Measurements from ENCODE around the gene PCDHA1.

Gene PCDHA1

DNA sequence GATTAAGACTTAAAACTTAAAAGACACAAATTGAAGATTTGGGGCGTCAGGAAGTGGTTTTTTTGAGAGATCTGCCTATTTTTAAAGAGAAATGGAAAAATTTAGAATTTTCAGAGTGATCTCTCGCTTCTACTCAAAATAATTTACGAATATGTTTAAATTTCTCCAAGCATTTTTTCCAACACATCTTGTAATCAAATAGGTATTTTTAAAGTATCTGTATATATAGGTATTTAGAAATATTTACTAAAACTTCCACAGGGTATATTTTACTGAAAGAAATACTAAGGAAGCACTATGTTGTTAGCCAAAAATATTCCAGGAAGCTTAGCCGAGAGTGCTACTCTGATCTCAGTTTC is 255.5 kb downstream of the PCDHA1 start:
- Histone ChIP-seq H3K4me3 (replicated peaks; ENCODE audit: low read depth, low read length) (no peak overlapping the region), H3K36me3 (ENCODE audit: control insufficient read depth, insufficient read depth, low read length) (no peaks in the 10 kb centered on the region), H3K27me3 (replicated peaks; ENCODE audit: control insufficient read depth, insufficient read depth, low read length) (no peaks in the 10 kb centered on the region)
- DNase-seq (ENCODE audit: extremely low read depth, insufficient read length): no peak
- TF ChIP-seq, protein P1, sequence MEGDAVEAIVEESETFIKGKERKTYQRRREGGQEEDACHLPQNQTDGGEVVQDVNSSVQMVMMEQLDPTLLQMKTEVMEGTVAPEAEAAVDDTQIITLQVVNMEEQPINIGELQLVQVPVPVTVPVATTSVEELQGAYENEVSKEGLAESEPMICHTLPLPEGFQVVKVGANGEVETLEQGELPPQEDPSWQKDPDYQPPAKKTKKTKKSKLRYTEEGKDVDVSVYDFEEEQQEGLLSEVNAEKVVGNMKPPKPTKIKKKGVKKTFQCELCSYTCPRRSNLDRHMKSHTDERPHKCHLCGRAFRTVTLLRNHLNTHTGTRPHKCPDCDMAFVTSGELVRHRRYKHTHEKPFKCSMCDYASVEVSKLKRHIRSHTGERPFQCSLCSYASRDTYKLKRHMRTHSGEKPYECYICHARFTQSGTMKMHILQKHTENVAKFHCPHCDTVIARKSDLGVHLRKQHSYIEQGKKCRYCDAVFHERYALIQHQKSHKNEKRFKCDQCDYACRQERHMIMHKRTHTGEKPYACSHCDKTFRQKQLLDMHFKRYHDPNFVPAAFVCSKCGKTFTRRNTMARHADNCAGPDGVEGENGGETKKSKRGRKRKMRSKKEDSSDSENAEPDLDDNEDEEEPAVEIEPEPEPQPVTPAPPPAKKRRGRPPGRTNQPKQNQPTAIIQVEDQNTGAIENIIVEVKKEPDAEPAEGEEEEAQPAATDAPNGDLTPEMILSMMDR (IDR thresholded peaks at IDR 0.05; ENCODE audit: insufficient read depth, low read length, poor library complexity, severe bottlenecking): no peak

DNA sequence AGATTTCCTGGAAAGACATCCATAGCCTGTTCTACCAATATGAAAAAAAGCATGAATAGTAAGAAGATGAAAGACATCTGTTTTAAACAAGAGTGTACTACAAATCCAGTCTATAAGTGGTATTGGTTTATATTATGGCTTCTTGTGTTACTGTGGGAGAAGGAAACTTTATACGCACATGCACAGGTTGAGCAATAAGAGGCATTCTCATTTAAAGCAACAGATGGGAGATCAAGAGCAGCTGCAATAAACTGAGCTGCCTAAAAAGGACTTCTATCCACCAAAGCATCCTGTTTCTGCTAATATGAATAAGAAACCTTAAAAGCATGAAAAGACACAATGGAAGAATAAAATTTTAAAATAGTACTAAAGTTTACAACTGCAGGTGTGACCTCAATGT is 256.6 kb downstream of the PCDHA1 start:
- TF ChIP-seq, protein P1 (IDR thresholded peaks at IDR 0.05; ENCODE audit: insufficient read depth, low read length, poor library complexity, severe bottlenecking): no peak
- Histone ChIP-seq H3K4me3 (replicated peaks; ENCODE audit: low read depth, low read length) (no peak overlapping the region), H3K27me3 (replicated peaks; ENCODE audit: control insufficient read depth, insufficient read depth, low read length) (no peaks in the 10 kb centered on the region), H3K36me3 (ENCODE audit: control insufficient read depth, insufficient read depth, low read length) (no peaks in the 10 kb centered on the region)
- no peak for DNase-seq (ENCODE audit: extremely low read depth, insufficient read length)

DNA sequence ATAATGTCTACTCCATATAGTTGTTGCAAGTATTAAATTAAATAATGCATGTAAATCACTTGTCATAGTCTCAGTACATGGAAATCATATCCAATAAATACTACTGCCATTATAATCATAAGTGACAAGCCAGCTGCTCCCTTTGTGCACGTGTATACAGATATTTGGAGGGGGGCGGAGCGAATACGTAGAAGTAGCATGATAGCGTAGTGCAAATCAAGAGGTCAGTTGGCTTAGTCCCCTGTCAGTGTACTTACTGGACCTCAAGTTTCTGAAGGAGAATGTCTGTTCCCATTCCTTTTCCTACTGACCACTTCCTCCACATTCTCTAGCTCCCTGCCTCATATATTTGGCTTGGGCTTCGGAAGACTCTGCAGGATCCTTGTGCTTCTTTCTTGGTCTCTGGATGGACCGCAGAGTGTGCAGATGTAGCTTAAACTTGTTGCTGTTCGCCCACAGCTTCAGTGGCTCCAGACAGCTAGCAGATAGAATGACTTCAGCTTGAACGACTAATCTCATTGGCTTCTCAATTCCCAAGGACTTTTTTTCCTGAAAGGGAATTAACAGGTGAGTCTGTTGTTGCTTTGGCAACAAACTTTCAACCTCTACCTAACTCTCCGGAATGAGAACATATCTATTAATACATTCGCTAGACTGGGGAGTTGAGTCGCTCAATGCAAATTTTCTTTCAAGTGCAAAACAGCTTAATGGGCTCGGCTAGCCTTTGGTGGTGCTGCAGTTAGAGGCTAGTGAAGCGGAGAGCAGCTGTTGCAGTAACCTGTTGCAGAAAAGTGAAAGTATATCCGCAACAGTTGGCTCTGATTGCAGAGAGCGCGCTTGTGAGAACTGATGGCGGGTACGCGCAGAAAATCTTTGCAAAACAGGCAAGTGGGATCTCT is 264.9 kb downstream of the PCDHA1 start, which contains the start of gene PCDHB1:
PCDHB1 (plus strand) TSS at position 753 of the 899 bp plus-strand sequence; CDS start at position 850, 97 bp downstream.
- H3K4me3 ChIP-seq (replicated peaks; ENCODE audit: low read depth, low read length): no peak within 1 kb of the TSS
- no peaks in the 10 kb centered on the region for H3K36me3 ChIP-seq (ENCODE audit: control insufficient read depth, insufficient read depth, low read length)
- TF ChIP-seq, protein P1 (IDR thresholded peaks at IDR 0.05; ENCODE audit: insufficient read depth, low read length, poor library complexity, severe bottlenecking): no peak
- no peak for DNase-seq (ENCODE audit: extremely low read depth, insufficient read length)
- H3K27me3 ChIP-seq (replicated peaks; ENCODE audit: control insufficient read depth, insufficient read depth, low read length): no peaks in the 10 kb centered on the region

DNA sequence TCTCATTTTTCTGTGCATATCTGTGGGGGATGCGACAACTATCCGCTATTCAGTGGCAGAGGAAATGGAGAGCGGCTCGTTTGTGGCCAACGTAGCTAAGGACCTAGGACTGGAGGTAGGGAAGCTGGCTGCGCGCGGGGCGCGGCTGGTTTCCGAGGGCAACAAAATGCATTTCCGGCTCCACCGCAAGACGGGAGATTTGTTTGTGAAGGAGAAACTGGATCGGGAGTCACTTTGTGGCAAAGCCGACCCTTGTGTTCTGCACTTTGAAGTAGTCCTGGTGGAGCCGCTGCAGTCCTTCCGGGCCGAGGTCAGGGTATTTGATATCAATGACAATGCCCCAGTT is 265.6 kb downstream of the PCDHA1 start:
- no peaks in the 10 kb centered on the region for H3K27me3 ChIP-seq (replicated peaks; ENCODE audit: control insufficient read depth, insufficient read depth, low read length)
- TF ChIP-seq, protein P1 (IDR thresholded peaks at IDR 0.05; ENCODE audit: insufficient read depth, low read length, poor library complexity, severe bottlenecking): no peak
- peak; percentile 9 for DNase-seq (ENCODE audit: extremely low read depth, insufficient read length)
- no peak overlapping the region for H3K4me3 ChIP-seq (replicated peaks; ENCODE audit: low read depth, low read length)
- H3K36me3 ChIP-seq (ENCODE audit: control insufficient read depth, insufficient read depth, low read length): no peaks in the 10 kb centered on the region

All from GM06990 (cell line).